GM20431 (cell line): ENCODE results near the gene DCHS2.

Experiments
- in situ Hi-C: fragments of 300-500 bp; cut with MseI, MboI; formaldehyde crosslinking; loops from one replicate; pipeline ENCODE4 v1.15.0; 2020; ENCODE audit warnings: low sequenced_read_pairs; ENCODE audit not compliant: unreplicated experiment

The DCHS2 gene

DNA sequence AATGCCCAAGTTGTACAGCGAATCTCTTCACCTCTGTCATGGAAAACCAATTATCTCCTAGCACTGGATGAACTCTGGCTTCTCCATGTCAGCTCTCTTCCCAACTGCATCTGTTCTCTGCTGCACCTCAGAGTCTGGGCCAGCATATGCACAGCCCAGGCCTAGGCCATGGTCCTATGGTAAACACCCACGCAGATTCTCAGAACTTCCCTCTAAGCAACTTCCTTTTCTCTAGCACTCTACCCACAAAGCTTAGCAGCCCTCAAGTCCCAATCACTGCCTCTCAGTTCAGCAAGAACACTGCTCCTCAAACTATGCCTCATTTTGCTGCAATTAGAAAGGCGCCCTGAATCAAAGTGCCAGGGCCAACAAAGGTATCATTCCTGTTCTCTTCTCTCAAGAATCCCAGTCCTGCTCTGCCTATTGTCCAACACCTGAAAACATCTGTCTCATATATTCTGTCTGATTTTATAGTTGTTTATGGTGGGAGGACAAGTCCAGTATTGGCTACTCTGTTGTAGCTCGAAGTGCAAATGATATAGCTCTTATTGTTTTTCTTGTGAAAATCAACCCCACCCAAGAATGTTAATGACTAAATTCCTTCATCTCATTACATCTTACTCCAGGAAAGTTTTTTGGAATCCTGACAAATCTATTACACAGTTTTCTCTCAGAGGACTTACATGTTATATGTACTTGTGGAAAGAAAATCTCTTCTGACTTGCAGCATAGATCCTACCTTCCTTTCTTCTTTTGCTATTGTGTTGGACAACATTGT is 85.4 kb downstream of the DCHS2 start:
- in situ Hi-C loops: no loop called here

DNA sequence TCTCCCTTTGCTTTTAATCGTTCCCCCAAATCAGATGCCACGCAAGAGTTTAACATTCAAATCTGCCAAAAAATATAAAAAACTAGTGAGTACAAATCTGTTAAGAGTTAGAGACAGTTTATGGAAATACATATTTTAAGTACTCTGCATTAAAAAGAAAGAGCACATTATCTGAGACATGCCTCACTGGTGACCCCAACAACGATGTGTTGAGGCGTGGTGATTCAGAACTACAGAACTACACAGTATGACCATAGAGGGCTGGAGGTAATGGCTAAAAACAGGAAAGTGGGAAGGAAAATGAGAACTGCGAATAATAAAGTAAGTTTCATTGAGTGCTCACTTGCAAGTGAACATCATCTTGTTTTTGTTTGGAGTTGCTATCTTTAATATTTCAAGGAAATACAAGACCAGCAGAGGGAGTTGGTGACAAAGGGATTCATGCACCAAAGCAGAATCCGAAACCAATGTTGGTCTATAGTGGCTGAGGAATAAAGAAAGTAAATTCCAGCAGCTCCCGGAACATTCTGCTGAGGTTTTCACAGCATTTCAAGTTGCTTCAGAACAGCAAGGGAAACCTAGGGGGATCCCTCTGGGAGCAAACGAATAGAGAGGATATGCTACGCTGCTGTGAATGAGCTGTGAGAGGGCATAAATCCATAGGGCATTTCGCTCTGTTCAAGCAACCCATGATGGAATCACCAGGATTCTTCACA is 92.2 kb downstream of the DCHS2 start:
- in situ Hi-C loops: no loop called here

DNA sequence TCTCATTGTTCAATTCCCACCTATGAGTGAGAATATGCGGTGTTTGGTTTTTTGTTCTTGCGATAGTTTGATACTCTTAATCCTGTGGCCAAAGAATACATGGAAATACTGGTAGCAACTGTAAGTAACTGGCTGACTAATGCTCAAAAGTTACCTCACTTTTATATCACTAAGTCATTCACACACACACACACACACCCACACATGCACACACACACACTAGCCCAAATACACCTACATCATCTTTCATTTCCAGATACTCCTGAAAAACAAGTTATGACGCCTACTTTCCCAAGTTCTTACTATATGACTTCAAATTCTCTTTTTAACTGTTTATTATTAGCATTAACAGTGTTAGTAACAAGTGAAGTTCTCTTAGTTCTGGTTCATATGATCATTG is 101.3 kb downstream of the DCHS2 start:
- in situ Hi-C loops: no loop called here

- in situ Hi-C loops: no loop called here
Measured at GRCh38 chr4:154389148-154389547, 102.5 kb downstream of the DCHS2 start.

- in situ Hi-C loops: no loop called here
Measured at GRCh38 chr4:154384012-154384411, 107.6 kb downstream of the DCHS2 start.

GRCh38 chr4:154376486-154376885 is 115.1 kb downstream of the DCHS2 start:
- in situ Hi-C loops: no loop called here

- in situ Hi-C loops: no loop called here
Measured at GRCh38 chr4:154368060-154368459, 123.5 kb downstream of the DCHS2 start.

- in situ Hi-C loops: no loop called here
Measured at GRCh38 chr4:154367659-154368058, 123.9 kb downstream of the DCHS2 start.

GRCh38 chr4:154366956-154367355 is 124.6 kb downstream of the DCHS2 start:
- in situ Hi-C loops: no loop called here

- in situ Hi-C loops: no loop called here
Measured at GRCh38 chr4:154364066-154364845, 127.3 kb downstream of the DCHS2 start.

GRCh38 chr4:154361450-154361849 is 130.1 kb downstream of the DCHS2 start:
- in situ Hi-C loops: no loop called here

DNA sequence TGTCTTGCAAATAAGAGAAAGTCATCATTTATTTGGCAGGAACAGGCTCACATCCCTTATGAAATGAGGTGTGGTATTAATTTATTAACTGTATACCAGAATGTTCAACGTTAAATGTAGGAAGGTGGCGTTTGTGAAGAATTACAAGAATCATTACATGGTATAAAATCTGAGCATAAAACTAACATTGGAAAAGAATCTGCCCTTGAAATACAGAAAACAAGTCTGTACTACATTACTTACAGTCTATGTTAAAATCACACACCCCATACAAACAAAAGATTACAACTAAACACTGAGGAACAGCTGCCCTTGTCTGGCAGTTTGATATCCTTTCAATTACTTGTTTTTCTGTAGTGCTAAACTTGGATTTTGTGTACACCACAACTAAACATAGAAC is 131.1 kb downstream of the DCHS2 start:
- in situ Hi-C loops: no loop called here

GRCh38 chr4:154354883-154355282 is 136.7 kb downstream of the DCHS2 start:
- in situ Hi-C loops: no loop called here

- in situ Hi-C loops: no loop called here
Measured at GRCh38 chr4:154349829-154350228, 141.8 kb downstream of the DCHS2 start.

GRCh38 chr4:154348657-154349056 is 142.9 kb downstream of the DCHS2 start:
- in situ Hi-C loops: no loop called here

DNA sequence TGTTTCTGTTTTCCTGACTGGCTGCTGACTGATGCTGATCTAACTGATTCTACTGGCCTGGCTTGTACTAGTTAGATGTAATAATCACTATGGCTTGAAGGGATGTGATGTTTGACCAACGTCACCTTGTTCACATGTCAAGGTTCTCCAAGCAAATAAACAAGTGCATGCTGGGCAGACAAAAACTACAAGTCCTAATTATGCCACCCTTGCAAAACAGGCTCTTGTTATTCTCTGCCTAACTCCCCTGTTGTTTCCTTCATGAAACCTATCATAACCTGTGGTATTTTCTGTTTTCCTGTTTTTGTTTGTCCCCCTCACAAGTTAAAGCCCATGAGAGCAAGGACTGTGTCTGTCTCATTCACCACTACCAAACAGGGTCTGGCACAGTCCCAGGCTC is 146.2 kb downstream of the DCHS2 start:
- in situ Hi-C loops: no loop called here

DNA sequence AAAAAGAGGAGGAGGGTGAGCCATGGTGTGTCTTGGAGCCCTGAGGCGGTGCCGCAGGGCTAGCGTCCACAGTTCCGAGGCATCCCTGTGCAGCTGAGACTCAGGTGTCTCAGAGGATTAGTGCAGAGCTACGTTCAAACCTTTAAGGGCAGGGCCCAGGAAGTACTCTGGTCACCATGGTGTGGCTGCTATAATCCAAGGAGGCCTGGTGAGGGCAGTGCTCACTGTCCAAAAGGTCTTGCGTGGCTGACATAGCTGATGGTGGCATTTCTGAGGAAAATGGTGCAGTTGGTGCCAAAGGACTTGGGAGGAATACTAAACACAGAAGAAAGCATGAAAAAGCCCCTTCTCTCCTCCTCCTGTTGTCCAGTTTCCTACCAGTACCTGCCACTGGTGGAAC is 146.9 kb downstream of the DCHS2 start:
- in situ Hi-C loops: no loop called here

DNA sequence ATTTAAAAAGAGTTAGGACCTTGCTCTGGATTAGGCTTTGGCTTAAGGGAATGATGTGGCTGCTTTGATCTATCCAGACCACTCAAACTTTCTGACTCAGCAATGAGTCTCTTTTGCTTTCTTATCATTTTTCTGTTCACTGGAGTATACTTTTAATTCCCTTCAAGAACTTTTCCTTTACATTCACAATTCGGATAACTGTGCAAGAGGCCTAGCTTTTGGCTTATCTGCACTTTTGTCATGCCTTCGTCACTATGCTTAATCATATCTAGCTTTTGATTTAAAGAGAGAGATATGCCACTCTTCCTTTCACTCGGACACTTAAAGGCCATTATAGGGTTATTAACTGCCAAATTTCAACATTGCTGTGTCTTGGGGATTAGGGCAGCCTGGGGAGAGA is 147.9 kb downstream of the DCHS2 start:
- in situ Hi-C loops: no loop called here

GRCh38 chr4:154341448-154341847 is 150.2 kb downstream of the DCHS2 start:
- in situ Hi-C loops: no loop called here

GRCh38 chr4:154335588-154335987 is 156.0 kb downstream of the DCHS2 start:
- in situ Hi-C loops: loop anchor here (10.0 kb wide), 1 partner anchor 169 kb away; no protein-coding TSS in a partner anchor
